HL-60 (cell line): ENCODE results near the gene BRPF3.
"Not testable (repeated sequence)": the region's sequence is repeated elsewhere in the genome, so short reads cannot be mapped to it uniquely, and the experiment has no call there.

Experiments
- DNase-seq, 2 experiments: peaks; one replicate each; pipeline ENCODE4 v3.0.0-alpha.2; 2010 to 2020; ENCODE audit warnings: low read depth in 1 of 2, low spot score in 1 of 2
- H3K27ac ChIP-seq: fragments of 250-450 bp; sonication (Bioruptor Pico); replicated peaks from 2 replicates; pipeline ENCODE4 v1.5.1; 2020; ENCODE audit warnings: mild to moderate bottlenecking, moderate library complexity
- H3K27me3 ChIP-seq: fragments of 250-450 bp; sonication (Bioruptor Pico); 2 replicates; pipeline ENCODE4 v1.5.1; 2021; ENCODE audit warnings: mild to moderate bottlenecking, moderate library complexity; ENCODE audit not compliant: insufficient read depth, poor library complexity, severe bottlenecking
- H3K4me3 ChIP-seq: replicated peaks from 2 replicates; pipeline ENCODE4 v1.5.1; 2011; ENCODE audit warnings: mild to moderate bottlenecking, control low read depth, low read length; ENCODE audit not compliant: insufficient read depth
- GABPA ChIP-seq: IDR thresholded peaks from 2 replicates; pipeline ENCODE4 v1.6.1; 2012; ENCODE audit warnings: low read depth
- POLR2AphosphoS5 ChIP-seq: IDR thresholded peaks from 2 replicates; pipeline ENCODE4 v1.6.1; 2012; ENCODE audit warnings: low read depth
- SPI1 ChIP-seq: IDR thresholded peaks from 2 replicates; pipeline ENCODE4 v1.6.1; 2012; ENCODE audit warnings: low read depth, mild to moderate bottlenecking, borderline replicate concordance
- TF ChIP-seq, protein P1 (sequence below): IDR thresholded peaks from 2 replicates; pipeline ENCODE4 v1.6.1; 2012; ENCODE audit warnings: low read depth; ENCODE audit not compliant: insufficient replicate concordance
- TF ChIP-seq, protein P2 (sequence below): IDR thresholded peaks from one replicate; pipeline ENCODE4 v1.5.1; 2011; ENCODE audit warnings: low read length, control low read depth, inconsistent platforms; ENCODE audit not compliant: insufficient read depth

The BRPF3 gene

DNA sequence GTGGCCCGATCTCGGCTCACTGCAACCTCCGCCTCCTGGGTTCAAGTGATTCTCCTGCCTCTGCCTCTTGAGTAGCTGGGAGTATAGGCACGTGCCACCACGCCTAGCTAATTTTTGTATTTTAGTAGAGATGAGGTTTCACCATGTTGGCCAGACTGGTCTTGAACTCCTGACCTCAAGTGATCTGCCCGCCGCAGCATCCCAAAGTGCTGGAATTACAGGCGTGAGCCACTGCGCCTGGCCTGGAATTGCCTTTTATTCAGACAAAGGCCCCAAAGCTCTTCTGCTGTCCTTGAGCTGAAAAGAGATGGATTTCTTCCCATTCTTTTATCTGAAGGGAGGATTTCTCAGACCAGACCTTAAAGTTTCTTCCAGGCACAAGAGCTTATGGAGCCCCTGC is 22.0 kb downstream of the BRPF3 start:
- DNase-seq, result not testable (repeated sequence)

DNA sequence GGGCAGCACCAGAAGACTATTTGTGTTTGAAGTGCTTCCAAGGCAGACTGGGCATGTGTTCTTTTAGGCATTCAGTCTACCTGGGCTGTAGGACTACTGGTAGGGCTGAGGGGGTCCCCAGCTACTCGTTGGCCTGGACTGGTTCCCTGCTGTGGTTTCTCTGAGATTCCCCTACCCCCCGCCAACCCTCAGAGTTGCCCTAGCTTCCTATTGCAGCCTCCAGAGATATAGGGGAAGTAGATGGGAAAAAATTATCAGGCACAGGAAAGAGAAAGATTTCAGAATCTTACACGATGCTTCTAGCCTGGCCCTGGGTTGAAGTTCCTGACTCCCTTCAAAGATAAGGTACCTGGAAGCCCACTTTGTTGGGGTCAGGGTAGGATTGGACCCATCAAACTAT is 22.5 kb downstream of the BRPF3 start:
- Histone ChIP-seq H3K27ac (no peak overlapping the region), H3K27me3 (no peaks in the 10 kb centered on the region), H3K4me3 (no peak overlapping the region)
- peak in 1 of 2 experiments; percentile 14 for DNase-seq
- no peak for TF ChIP-seq GABPA
- TF ChIP-seq, protein P1, sequence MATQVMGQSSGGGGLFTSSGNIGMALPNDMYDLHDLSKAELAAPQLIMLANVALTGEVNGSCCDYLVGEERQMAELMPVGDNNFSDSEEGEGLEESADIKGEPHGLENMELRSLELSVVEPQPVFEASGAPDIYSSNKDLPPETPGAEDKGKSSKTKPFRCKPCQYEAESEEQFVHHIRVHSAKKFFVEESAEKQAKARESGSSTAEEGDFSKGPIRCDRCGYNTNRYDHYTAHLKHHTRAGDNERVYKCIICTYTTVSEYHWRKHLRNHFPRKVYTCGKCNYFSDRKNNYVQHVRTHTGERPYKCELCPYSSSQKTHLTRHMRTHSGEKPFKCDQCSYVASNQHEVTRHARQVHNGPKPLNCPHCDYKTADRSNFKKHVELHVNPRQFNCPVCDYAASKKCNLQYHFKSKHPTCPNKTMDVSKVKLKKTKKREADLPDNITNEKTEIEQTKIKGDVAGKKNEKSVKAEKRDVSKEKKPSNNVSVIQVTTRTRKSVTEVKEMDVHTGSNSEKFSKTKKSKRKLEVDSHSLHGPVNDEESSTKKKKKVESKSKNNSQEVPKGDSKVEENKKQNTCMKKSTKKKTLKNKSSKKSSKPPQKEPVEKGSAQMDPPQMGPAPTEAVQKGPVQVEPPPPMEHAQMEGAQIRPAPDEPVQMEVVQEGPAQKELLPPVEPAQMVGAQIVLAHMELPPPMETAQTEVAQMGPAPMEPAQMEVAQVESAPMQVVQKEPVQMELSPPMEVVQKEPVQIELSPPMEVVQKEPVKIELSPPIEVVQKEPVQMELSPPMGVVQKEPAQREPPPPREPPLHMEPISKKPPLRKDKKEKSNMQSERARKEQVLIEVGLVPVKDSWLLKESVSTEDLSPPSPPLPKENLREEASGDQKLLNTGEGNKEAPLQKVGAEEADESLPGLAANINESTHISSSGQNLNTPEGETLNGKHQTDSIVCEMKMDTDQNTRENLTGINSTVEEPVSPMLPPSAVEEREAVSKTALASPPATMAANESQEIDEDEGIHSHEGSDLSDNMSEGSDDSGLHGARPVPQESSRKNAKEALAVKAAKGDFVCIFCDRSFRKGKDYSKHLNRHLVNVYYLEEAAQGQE, result no peak
- TF ChIP-seq POLR2AphosphoS5, result no peak
- TF ChIP-seq, protein P2, sequence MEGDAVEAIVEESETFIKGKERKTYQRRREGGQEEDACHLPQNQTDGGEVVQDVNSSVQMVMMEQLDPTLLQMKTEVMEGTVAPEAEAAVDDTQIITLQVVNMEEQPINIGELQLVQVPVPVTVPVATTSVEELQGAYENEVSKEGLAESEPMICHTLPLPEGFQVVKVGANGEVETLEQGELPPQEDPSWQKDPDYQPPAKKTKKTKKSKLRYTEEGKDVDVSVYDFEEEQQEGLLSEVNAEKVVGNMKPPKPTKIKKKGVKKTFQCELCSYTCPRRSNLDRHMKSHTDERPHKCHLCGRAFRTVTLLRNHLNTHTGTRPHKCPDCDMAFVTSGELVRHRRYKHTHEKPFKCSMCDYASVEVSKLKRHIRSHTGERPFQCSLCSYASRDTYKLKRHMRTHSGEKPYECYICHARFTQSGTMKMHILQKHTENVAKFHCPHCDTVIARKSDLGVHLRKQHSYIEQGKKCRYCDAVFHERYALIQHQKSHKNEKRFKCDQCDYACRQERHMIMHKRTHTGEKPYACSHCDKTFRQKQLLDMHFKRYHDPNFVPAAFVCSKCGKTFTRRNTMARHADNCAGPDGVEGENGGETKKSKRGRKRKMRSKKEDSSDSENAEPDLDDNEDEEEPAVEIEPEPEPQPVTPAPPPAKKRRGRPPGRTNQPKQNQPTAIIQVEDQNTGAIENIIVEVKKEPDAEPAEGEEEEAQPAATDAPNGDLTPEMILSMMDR, result no peak
- no peak for TF ChIP-seq SPI1

More for the DNA sequence above, 22.0 kb downstream of the BRPF3 start:
- H3K27ac ChIP-seq, H3K27me3 ChIP-seq, H3K4me3 ChIP-seq: not testable (repeated sequence)

DNA sequence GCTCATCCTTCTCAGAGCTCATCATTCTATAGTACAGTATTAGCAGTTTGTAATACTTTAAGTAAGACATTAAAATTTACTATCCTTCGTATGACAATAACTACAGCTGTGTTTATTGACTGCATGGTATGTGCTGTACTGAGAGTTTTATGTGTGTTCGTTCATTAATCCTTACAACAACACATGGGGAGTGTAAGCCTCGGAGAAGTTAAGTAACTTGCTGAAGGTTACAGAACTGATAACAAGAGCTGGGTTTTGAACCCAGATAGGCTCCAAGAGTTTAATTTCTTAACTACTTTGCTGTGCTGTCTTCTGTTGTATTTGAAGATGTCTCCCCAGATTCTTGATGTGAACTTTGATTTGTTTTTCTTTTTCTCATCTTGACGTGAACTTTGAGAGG is 23.7 kb downstream of the BRPF3 start:
- TF ChIP-seq GABPA (no peak), POLR2AphosphoS5 (no peak)
- DNase-seq, result no peak
- no peak overlapping the region for H3K27ac ChIP-seq

DNA sequence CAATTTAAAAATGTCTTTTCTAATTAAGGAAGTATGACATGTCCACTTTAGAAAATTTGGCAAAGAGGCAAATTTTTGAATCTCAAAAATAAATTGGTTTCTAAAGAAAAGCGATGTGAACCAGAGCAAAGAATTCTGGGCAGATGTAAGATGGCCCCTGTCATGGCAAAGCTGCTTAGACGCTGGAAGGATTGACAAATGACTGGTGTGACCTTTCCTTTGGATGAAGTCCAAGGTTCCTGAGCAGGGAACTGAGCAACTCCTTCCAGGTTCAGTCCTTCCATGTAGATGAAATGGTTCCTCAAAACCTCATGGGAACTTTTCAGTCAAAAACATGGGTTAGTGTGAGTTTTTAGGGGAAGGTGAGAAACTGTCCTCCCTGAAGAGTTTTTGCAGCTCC is 25.1 kb downstream of the BRPF3 start:
- no peaks in the 10 kb centered on the region for H3K27me3 ChIP-seq
- no peak overlapping the region for H3K4me3 ChIP-seq
- no peak for DNase-seq
- TF ChIP-seq, protein P2, result no peak
- no peak for TF ChIP-seq GABPA
- TF ChIP-seq SPI1, result no peak
- TF ChIP-seq POLR2AphosphoS5, result no peak
- TF ChIP-seq, protein P1, result no peak
- H3K27ac ChIP-seq, result no peak overlapping the region

More for the DNA sequence above, 23.7 kb downstream of the BRPF3 start:
- Histone ChIP-seq H3K27me3 (no peaks in the 10 kb centered on the region), H3K4me3 (no peak overlapping the region)

DNA sequence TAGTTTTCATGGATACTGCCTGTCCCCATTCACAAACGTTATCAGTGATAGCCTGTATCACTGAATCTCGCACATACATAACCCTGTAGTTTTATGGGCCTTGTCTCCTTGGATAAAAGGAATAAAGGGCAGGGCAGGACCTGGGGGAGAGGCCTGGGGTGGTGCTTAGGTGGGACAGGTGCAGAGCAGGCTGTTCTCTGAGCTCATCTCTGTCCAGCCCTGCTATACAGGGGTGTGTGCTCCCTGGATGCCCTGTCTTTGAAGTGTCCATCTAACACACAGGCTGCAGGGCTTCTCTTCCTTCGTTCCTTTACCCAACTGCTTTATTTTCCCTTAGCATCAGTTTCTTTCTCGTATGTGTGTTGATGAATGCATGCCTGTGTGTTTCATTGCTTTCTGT is 26.4 kb downstream of the BRPF3 start:
- TF ChIP-seq POLR2AphosphoS5 (no peak), SPI1 (no peak), GABPA (no peak)
- TF ChIP-seq, protein P2, result no peak
- DNase-seq, result no peak
- no peak overlapping the region for H3K4me3 ChIP-seq
- H3K27me3 ChIP-seq, result no peaks in the 10 kb centered on the region
- no peak overlapping the region for H3K27ac ChIP-seq
